Measurements from ENCODE around the gene MAGI2. TPM values are rescaled to one million over a fixed set of nuclear protein-coding genes. Genes with fewer than 3 reads are reported as not detected.

Gene MAGI2
- total RNA-seq, 1 donor from 2014 or later = 6.9 TPM

DNA sequence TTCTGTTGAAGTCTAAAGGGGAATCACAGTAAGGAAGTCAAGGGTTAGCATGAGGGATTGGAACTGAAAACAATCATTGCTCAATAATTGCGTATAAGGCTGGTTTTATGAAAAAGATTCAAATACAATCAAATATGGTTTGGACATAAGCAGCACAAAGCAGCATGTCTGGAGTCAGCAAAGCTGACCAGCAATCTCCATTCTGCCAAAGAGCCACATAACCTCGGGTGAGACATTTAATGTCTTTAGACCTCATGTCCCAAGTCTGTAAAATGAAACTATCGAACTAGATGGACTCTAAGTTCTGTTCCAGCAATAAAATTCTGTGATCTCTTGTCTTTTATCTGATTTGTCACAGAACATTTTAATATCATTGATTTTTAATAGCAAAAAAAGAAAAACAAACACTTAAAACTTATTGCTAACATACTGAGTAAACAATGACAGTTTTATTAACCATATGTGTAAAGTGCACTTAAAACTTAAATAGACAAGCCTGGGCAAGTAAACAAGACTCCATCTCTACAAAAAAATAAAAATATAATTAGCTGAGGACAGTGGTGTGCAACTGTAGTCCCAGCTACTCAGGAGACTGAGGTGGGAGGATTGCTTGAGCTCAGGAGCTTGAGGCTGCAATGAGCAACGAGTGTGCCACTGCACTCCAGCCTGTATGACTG lies 217.0 kb downstream of the MAGI2 start:
- no peaks in the 10 kb centered on the region for H3K27me3 ChIP-seq
- no peak overlapping the region for H3K4me3 ChIP-seq
- H3K9me3 ChIP-seq = no peaks in the 10 kb centered on the region
- TF ChIP-seq POLR2AphosphoS5 (IDR thresholded peaks at IDR 0.05; ENCODE audit: insufficient read depth in 1 of 2, low read depth in 1 of 2) (no peak), CTCF (IDR thresholded peaks at IDR 0.05) (no peak), POLR2A (IDR thresholded peaks at IDR 0.05) (no peak)
- intact Hi-C loops (cut with DNase I) = no loop called here
- no peaks in the 10 kb centered on the region for H3K36me3 ChIP-seq
- no peak for DNase-seq (ENCODE audit: extremely low spot score in 2 of 2)
- H3K4me1 ChIP-seq = no peaks in the 10 kb centered on the region
- no peak overlapping the region for H3K27ac ChIP-seq

- DNase-seq (ENCODE audit: extremely low spot score in 2 of 2) = no peak
- no peaks in the 10 kb centered on the region for H3K36me3 ChIP-seq
- no peaks in the 10 kb centered on the region for H3K4me1 ChIP-seq
- no peak overlapping the region for H3K4me3 ChIP-seq
- no peaks in the 10 kb centered on the region for H3K9me3 ChIP-seq
- intact Hi-C loops (cut with DNase I) = no loop called here
- no peaks in the 10 kb centered on the region for H3K27me3 ChIP-seq
- TF ChIP-seq CTCF (IDR thresholded peaks at IDR 0.05) = no peak
- no peak for TF ChIP-seq POLR2AphosphoS5 (IDR thresholded peaks at IDR 0.05; ENCODE audit: insufficient read depth in 1 of 2, low read depth in 1 of 2)
- no peak for TF ChIP-seq POLR2A (IDR thresholded peaks at IDR 0.05)
- H3K27ac ChIP-seq = no peak overlapping the region
Observed at GRCh38 chr7:79227044-79227443, 226.4 kb downstream of the MAGI2 start.

- Histone ChIP-seq H3K36me3 (no peaks in the 10 kb centered on the region), H3K27me3 (no peaks in the 10 kb centered on the region), H3K9me3 (no peaks in the 10 kb centered on the region), H3K4me1 (no peaks in the 10 kb centered on the region), H3K4me3 (no peak overlapping the region), H3K27ac (no peak overlapping the region)
- intact Hi-C loops (cut with DNase I) = no loop called here
- DNase-seq (ENCODE audit: extremely low spot score in 2 of 2) = no peak
- TF ChIP-seq CTCF (IDR thresholded peaks at IDR 0.05) = no peak
- no peak for TF ChIP-seq POLR2A (IDR thresholded peaks at IDR 0.05)
- no peak for TF ChIP-seq POLR2AphosphoS5 (IDR thresholded peaks at IDR 0.05; ENCODE audit: insufficient read depth in 1 of 2, low read depth in 1 of 2)
Observed at GRCh38 chr7:79221211-79221610, 232.3 kb downstream of the MAGI2 start.

DNA sequence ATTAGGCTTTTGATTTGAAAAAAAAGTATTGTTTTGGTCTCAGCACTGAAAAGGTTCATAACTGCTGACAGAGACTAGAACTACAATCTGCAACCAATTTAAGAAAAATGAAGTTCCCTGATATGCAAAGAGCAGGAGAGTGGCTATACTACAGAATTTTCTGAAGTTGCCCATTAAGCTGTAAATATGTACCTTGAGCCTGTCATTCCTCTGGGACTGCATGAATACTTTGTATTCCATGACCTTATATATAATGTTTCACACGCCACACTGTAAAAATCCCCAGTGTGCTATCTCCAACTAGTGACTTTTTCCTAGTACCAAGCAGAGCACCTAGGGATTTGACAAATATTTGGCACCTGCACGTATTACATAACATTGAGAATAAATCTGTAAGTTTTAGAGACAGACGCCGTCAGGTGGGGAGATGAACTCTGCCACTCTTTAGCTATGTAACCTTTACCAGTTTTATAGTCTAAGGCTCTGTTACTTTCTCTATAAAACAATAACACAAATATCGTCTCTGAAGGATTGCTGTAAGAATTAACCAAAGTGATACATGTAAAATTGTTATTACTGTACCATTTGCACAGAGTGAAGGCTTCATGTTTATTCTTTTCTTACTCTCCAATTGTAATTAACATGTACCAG lies 235.4 kb downstream of the MAGI2 start:
- H3K4me1 ChIP-seq = no peaks in the 10 kb centered on the region
- H3K27me3 ChIP-seq = no peaks in the 10 kb centered on the region
- intact Hi-C loops (cut with DNase I) = no loop called here
- H3K9me3 ChIP-seq = no peaks in the 10 kb centered on the region
- no peak overlapping the region for H3K4me3 ChIP-seq
- no peaks in the 10 kb centered on the region for H3K36me3 ChIP-seq
- no peak for DNase-seq (ENCODE audit: extremely low spot score in 2 of 2)
- TF ChIP-seq CTCF (IDR thresholded peaks at IDR 0.05) (no peak), POLR2AphosphoS5 (IDR thresholded peaks at IDR 0.05; ENCODE audit: insufficient read depth in 1 of 2, low read depth in 1 of 2) (no peak), POLR2A (IDR thresholded peaks at IDR 0.05) (no peak)
- H3K27ac ChIP-seq = no peak overlapping the region

DNA sequence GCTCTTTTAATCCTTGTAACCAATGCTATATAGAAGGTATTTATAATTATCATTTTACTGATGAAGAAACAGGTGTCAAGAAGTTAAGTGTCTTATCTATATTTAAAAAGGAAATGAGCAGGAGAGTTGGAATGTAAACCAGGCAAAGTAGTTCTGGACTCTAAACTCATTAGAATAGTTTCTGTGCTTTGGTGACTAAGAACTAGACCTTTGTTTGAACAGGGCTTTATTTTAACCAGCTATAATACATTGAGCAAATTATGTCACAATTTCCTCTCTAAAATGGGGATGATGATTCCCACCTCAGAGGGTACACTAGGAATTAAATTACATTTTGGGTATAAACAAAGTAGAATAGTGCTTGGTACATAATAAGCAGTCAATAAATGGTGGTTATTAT lies 236.0 kb downstream of the MAGI2 start:
- H3K4me1 ChIP-seq = no peaks in the 10 kb centered on the region
- no peaks in the 10 kb centered on the region for H3K36me3 ChIP-seq
- H3K27ac ChIP-seq = no peak overlapping the region
- no peak for TF ChIP-seq POLR2A (IDR thresholded peaks at IDR 0.05)
- no peak for TF ChIP-seq POLR2AphosphoS5 (IDR thresholded peaks at IDR 0.05; ENCODE audit: insufficient read depth in 1 of 2, low read depth in 1 of 2)
- no peak for TF ChIP-seq CTCF (IDR thresholded peaks at IDR 0.05)
- H3K4me3 ChIP-seq = no peak overlapping the region
- H3K27me3 ChIP-seq = no peaks in the 10 kb centered on the region
- no peaks in the 10 kb centered on the region for H3K9me3 ChIP-seq
- intact Hi-C loops (cut with DNase I) = no loop called here
- no peak for DNase-seq (ENCODE audit: extremely low spot score in 2 of 2)
